ENCODE measurements around the gene LRRC74A.

The LRRC74A gene

GRCh38 chr14:76810525-76810924 is 15.7 kb upstream of the LRRC74A start:
- DNase-seq (ENCODE audit: low read depth, low spot score) = no peak

- DNase-seq (ENCODE audit: low read depth, low spot score) = peak; percentile 40
These were observed 15.2 kb upstream of the LRRC74A start for GRCh38 chr14:76810953-76811400.

- DNase-seq (ENCODE audit: low read depth, low spot score) = no peak
These were observed 14.6 kb upstream of the LRRC74A start for GRCh38 chr14:76811561-76811960.

- no peak for DNase-seq (ENCODE audit: low read depth, low spot score)
These were observed 14.2 kb upstream of the LRRC74A start for GRCh38 chr14:76812093-76812421.

- peak; percentile 98 for DNase-seq (ENCODE audit: low read depth, low spot score)
These were observed 13.5 kb upstream of the LRRC74A start, which contains the start of gene ANGEL1 for GRCh38 chr14:76812422-76813383. Gene ANGEL1, minus strand, starts transcription at chr14:76812882. Its CDS starts 55 bp downstream, at chr14:76812827.

GRCh38 chr14:76814726-76815645 is 11.2 kb upstream of the LRRC74A start:
- DNase-seq (ENCODE audit: low read depth, low spot score) = no peak

- no peak for DNase-seq (ENCODE audit: low read depth, low spot score)
These were observed 5.5 kb upstream of the LRRC74A start for GRCh38 chr14:76820700-76821099.

GRCh38 chr14:76827696-76828296 is 1.6 kb downstream of the LRRC74A start:
- DNase-seq (ENCODE audit: low read depth, low spot score) = no peak

- no peak for DNase-seq (ENCODE audit: low read depth, low spot score)
These were observed 2.3 kb downstream of the LRRC74A start for GRCh38 chr14:76828339-76829012.

GRCh38 chr14:76829013-76829365 is 2.8 kb downstream of the LRRC74A start:
- DNase-seq (ENCODE audit: low read depth, low spot score) = no peak

- no peak for DNase-seq (ENCODE audit: low read depth, low spot score)
These were observed 3.6 kb downstream of the LRRC74A start for GRCh38 chr14:76829650-76830421.

- DNase-seq (ENCODE audit: low read depth, low spot score) = no peak
These were observed 4.3 kb downstream of the LRRC74A start for GRCh38 chr14:76830556-76830955.

GRCh38 chr14:76832503-76832988 is 6.3 kb downstream of the LRRC74A start:
- DNase-seq (ENCODE audit: low read depth, low spot score) = no peak

GRCh38 chr14:76833011-76833410 is 6.8 kb downstream of the LRRC74A start:
- DNase-seq (ENCODE audit: low read depth, low spot score) = no peak

- DNase-seq (ENCODE audit: low read depth, low spot score) = no peak
These were observed 8.0 kb downstream of the LRRC74A start for GRCh38 chr14:76834241-76834661.

- DNase-seq (ENCODE audit: low read depth, low spot score) = no peak
These were observed 9.9 kb downstream of the LRRC74A start for GRCh38 chr14:76836029-76836630.

- no peak for DNase-seq (ENCODE audit: low read depth, low spot score)
These were observed 11.3 kb downstream of the LRRC74A start for GRCh38 chr14:76837524-76837923.

GRCh38 chr14:76842414-76842813 is 16.2 kb downstream of the LRRC74A start:
- DNase-seq (ENCODE audit: low read depth, low spot score) = no peak

- DNase-seq (ENCODE audit: low read depth, low spot score) = peak; percentile 40
These were observed 18.0 kb downstream of the LRRC74A start for GRCh38 chr14:76844223-76844622.

All from ELF-1 (cell line).